Hematopoietic multipotent progenitor cell treated with erythropoietin and hydrocortisone succinate and interleukin-3 and kit ligand, for 4 days (in vitro differentiated cells): ENCODE results near the gene CSF1R.
"Not testable (repeated sequence)": the region's sequence is repeated elsewhere in the genome, so short reads cannot be mapped to it uniquely, and the experiment has no call there.

Experiments used
- DNase-seq: peaks from one replicate; pipeline ENCODE4 v3.0.0-alpha.2; 2015

CSF1R gene

GRCh38 chr5:150103678-150104549, 17.6 kb upstream of the CSF1R start:
- DNase-seq = no peak

GRCh38 chr5:150101023-150101422, 14.7 kb upstream of the CSF1R start:
- DNase-seq = no peak

- DNase-seq = no peak
Observed at GRCh38 chr5:150097152-150097551, 10.8 kb upstream of the CSF1R start.

GRCh38 chr5:150092159-150092787, 5.9 kb upstream of the CSF1R start:
- no peak for DNase-seq

- DNase-seq = no peak
Observed at GRCh38 chr5:150085191-150085912, 1.0 kb downstream of the CSF1R start.

GRCh38 chr5:150084754-150085153, 1.6 kb downstream of the CSF1R start:
- DNase-seq = not testable (repeated sequence)

GRCh38 chr5:150082889-150083288, 3.5 kb downstream of the CSF1R start:
- DNase-seq = peak; percentile 25

- DNase-seq = peak; percentile 59
Observed at GRCh38 chr5:150082374-150082773, 4.0 kb downstream of the CSF1R start.

GRCh38 chr5:150081541-150082283, 4.6 kb downstream of the CSF1R start:
- DNase-seq = peak; percentile 79

- no peak for DNase-seq
Observed at GRCh38 chr5:150080696-150081435, 5.5 kb downstream of the CSF1R start.

GRCh38 chr5:150079909-150080461, 6.4 kb downstream of the CSF1R start:
- no peak for DNase-seq

GRCh38 chr5:150078802-150079689, 7.3 kb downstream of the CSF1R start:
- DNase-seq = no peak

- DNase-seq = no peak
Observed at GRCh38 chr5:150077996-150078801, 8.2 kb downstream of the CSF1R start.

GRCh38 chr5:150077060-150077459, 9.3 kb downstream of the CSF1R start:
- DNase-seq = no peak

GRCh38 chr5:150075806-150076205, 10.5 kb downstream of the CSF1R start:
- DNase-seq = peak; percentile 53

- no peak for DNase-seq
Observed at GRCh38 chr5:150075233-150075632, 11.1 kb downstream of the CSF1R start.

- no peak for DNase-seq
Observed at GRCh38 chr5:150073677-150074076, 12.7 kb downstream of the CSF1R start.

- no peak for DNase-seq
Observed at GRCh38 chr5:150073086-150073625, 13.2 kb downstream of the CSF1R start.

GRCh38 chr5:150070821-150071220, 15.5 kb downstream of the CSF1R start:
- no peak for DNase-seq
